IMR-90 (cell line): ENCODE measurements around the gene HMCN1. TPM values are rescaled to one million over a fixed set of nuclear protein-coding genes. Genes with fewer than 3 reads are reported as not detected.

Source experiments
- ATAC-seq: fragments of 200-7000 bp; cut with Tn5 transposase; 2 replicates; pipeline ENCODE4 v1.9.1; 2020; ENCODE audit warnings: low read depth, mild to moderate bottlenecking, moderate library complexity
- BruUV-seq: library from RNA; stranded (reverse); fragments of 400-500 nt; replicated peaks from 2 replicates; lab custom pipeline; 2021; lab: Mats Ljungman, UMichigan
- CTCF ChIA-PET: fragments of 300-600 bp; formaldehyde crosslinking; extraction: SDS; loops from one replicate; lab custom pipeline; 2021; ENCODE audit warnings: antibody characterized with exemption; lab: Yijun Ruan, JAX
- POLR2A ChIA-PET: fragments of 300-600 bp; sonication (Branson Sonifier 250); formaldehyde crosslinking; loops from one replicate; lab custom pipeline; 2022; ENCODE audit warnings: antibody characterized with exemption; ENCODE audit not compliant: unreplicated experiment; lab: Charles Lee
- DNase-seq: peaks from one replicate; pipeline ENCODE4 v3.0.0; 2013
- H2AFZ ChIP-seq: replicated peaks from 2 replicates; pipeline ENCODE3; 2013; ENCODE audit warnings: low read length, mild to moderate bottlenecking; ENCODE audit not compliant: poor library complexity
- H2AK5ac ChIP-seq: 2 replicates; pipeline ENCODE4 v1.6.1; 2013; ENCODE audit warnings: low read depth, low read length, inconsistent platforms
- H2AK9ac ChIP-seq: replicated peaks from 2 replicates; pipeline ENCODE3; 2013; ENCODE audit warnings: mild to moderate bottlenecking, low read depth, low read length, moderate library complexity; ENCODE audit not compliant: poor library complexity
- H2BK120ac ChIP-seq: 2 replicates; pipeline ENCODE4 v1.6.1; 2013; ENCODE audit warnings: low read depth, low read length, inconsistent platforms
- H2BK15ac ChIP-seq: 3 replicates; pipeline ENCODE4 v1.6.1; 2013; ENCODE audit warnings: low read depth, low read length, inconsistent platforms
- H2BK20ac ChIP-seq: 2 replicates; pipeline ENCODE4 v1.6.1; 2013; ENCODE audit warnings: low read depth, mild to moderate bottlenecking, inconsistent platforms, low read length, moderate library complexity
- H2BK5ac ChIP-seq: 2 replicates; pipeline ENCODE4 v1.6.1; 2013; ENCODE audit warnings: mild to moderate bottlenecking, low read depth, low read length, inconsistent platforms; ENCODE audit not compliant: poor library complexity, severe bottlenecking
- H3K14ac ChIP-seq: replicated peaks from 2 replicates; pipeline ENCODE4 v1.6.1; 2013; ENCODE audit warnings: low read depth, low read length, inconsistent platforms
- H3K18ac ChIP-seq: 2 replicates; pipeline ENCODE4 v1.6.1; 2013; ENCODE audit warnings: low read depth, low read length, control low read depth
- H3K23ac ChIP-seq: 2 replicates; pipeline ENCODE4 v1.6.1; 2013; ENCODE audit warnings: low read depth, low read length, inconsistent platforms
- H3K27ac ChIP-seq: 2 replicates; pipeline ENCODE4 v1.5.1; 2013; ENCODE audit warnings: mild to moderate bottlenecking, control low read depth, low read length; ENCODE audit not compliant: insufficient read depth
- H3K27me3 ChIP-seq: 2 replicates; pipeline ENCODE4 v1.6.1; 2013; ENCODE audit warnings: low read length; ENCODE audit not compliant: control insufficient read depth, insufficient read depth
- H3K36me3 ChIP-seq: 2 replicates; pipeline ENCODE4 v1.6.1; 2013; ENCODE audit warnings: low read length, mixed read lengths; ENCODE audit not compliant: control insufficient read depth, insufficient read depth
- H3K4ac ChIP-seq: 2 replicates; pipeline ENCODE4 v1.6.1; 2013; ENCODE audit warnings: low read depth, low read length, inconsistent platforms
- H3K4me1 ChIP-seq: 2 replicates; pipeline ENCODE4 v1.6.1; 2013; ENCODE audit warnings: low read length, mixed read lengths; ENCODE audit not compliant: control insufficient read depth, insufficient read depth
- H3K4me2 ChIP-seq: 2 replicates; pipeline ENCODE4 v1.6.1; 2013; ENCODE audit warnings: low read depth, mild to moderate bottlenecking, control low read depth, low read length, moderate library complexity
- H3K4me3 ChIP-seq: 2 replicates; pipeline ENCODE4 v1.5.1; 2013; ENCODE audit warnings: low read depth, mild to moderate bottlenecking, control low read depth, low read length, moderate library complexity; ENCODE audit not compliant: insufficient read depth
- H3K56ac ChIP-seq: 2 replicates; pipeline ENCODE4 v1.6.1; 2013; ENCODE audit warnings: low read length, inconsistent platforms; ENCODE audit not compliant: insufficient read depth; ENCODE audit errors: extremely low read depth
- H3K79me1 ChIP-seq, 2 experiments: 2 replicates each; pipeline ENCODE4 v1.6.1; 2013; ENCODE audit warnings: low read length in 2 of 2, inconsistent platforms in 1 of 2, low read depth in 1 of 2
- H3K9ac ChIP-seq: 2 replicates; pipeline ENCODE4 v1.6.1; 2013; ENCODE audit warnings: low read depth, low read length, control low read depth
- H3K9me1 ChIP-seq: 2 replicates; pipeline ENCODE4 v1.6.1; 2013; ENCODE audit warnings: low read length, inconsistent platforms; ENCODE audit not compliant: insufficient read depth
- H3K9me3 ChIP-seq: 2 replicates; pipeline ENCODE4 v1.6.1; 2013; ENCODE audit warnings: low read length; ENCODE audit not compliant: control insufficient read depth, insufficient read depth
- H4K20me1 ChIP-seq: 2 replicates; pipeline ENCODE4 v1.6.1; 2013; ENCODE audit warnings: low read length, inconsistent platforms; ENCODE audit not compliant: insufficient read depth
- H4K5ac ChIP-seq: 2 replicates; pipeline ENCODE4 v1.6.1; 2013; ENCODE audit warnings: mild to moderate bottlenecking, low read depth, low read length, control low read depth
- H4K8ac ChIP-seq, 2 experiments: 2 replicates each; pipeline ENCODE4 v1.6.1; 2013; ENCODE audit warnings: low read depth in 2 of 2, low read length in 2 of 2, control low read depth in 1 of 2, inconsistent platforms in 1 of 2
- H4K91ac ChIP-seq: 2 replicates; pipeline ENCODE4 v1.6.1; 2013; ENCODE audit warnings: low read depth, low read length, inconsistent platforms; ENCODE audit not compliant: insufficient read depth
- BHLHE40 ChIP-seq: fragments of 150-350 bp; IDR thresholded peaks from 2 replicates; pipeline ENCODE4 v1.6.1; 2016; ENCODE audit warnings: mild to moderate bottlenecking, low read depth, low read length
- CEBPB ChIP-seq: IDR thresholded peaks from 2 replicates; pipeline ENCODE4 v1.6.1; 2012; ENCODE audit warnings: low read depth, low read length, improper control_type of control experiment
- CHD1 ChIP-seq: IDR thresholded peaks from 2 replicates; pipeline ENCODE4 v1.6.1; 2012; ENCODE audit warnings: low read depth, low read length, improper control_type of control experiment
- CTCF ChIP-seq: conservative IDR thresholded peaks from 2 replicates; pipeline ENCODE4 v1.5.1; 2012; ENCODE audit warnings: mild to moderate bottlenecking, low read depth, low read length, improper control_type of control experiment
- FOS ChIP-seq: fragments of 150-350 bp; IDR thresholded peaks from 2 replicates; pipeline ENCODE4 v1.6.1; 2016; ENCODE audit warnings: low read depth, low read length
- MAFK ChIP-seq: IDR thresholded peaks from 2 replicates; pipeline ENCODE4 v1.6.1; 2012; ENCODE audit warnings: low read depth, low read length, improper control_type of control experiment
- MAZ ChIP-seq: IDR thresholded peaks from 2 replicates; pipeline ENCODE4 v1.6.1; 2012; ENCODE audit warnings: low read depth, mild to moderate bottlenecking, low read length, improper control_type of control experiment, moderate library complexity, borderline replicate concordance
- MXI1 ChIP-seq: IDR thresholded peaks from 2 replicates; pipeline ENCODE4 v1.6.1; 2012; ENCODE audit warnings: low read depth, mild to moderate bottlenecking, low read length, moderate library complexity, borderline replicate concordance
- NFE2L2 ChIP-seq: fragments of 150-350 bp; IDR thresholded peaks from 2 replicates; pipeline ENCODE4 v1.6.1; 2016; ENCODE audit warnings: low read depth, mild to moderate bottlenecking, low read length
- POLR2A ChIP-seq: IDR thresholded peaks from 2 replicates; pipeline ENCODE4 v1.6.1; 2012; ENCODE audit warnings: mild to moderate bottlenecking, low read depth, low read length
- RAD21 ChIP-seq: IDR thresholded peaks from 2 replicates; pipeline ENCODE4 v1.6.1; 2012; ENCODE audit warnings: low read length, improper control_type of control experiment
- RCOR1 ChIP-seq: IDR thresholded peaks from 2 replicates; pipeline ENCODE4 v1.6.1; 2012; ENCODE audit warnings: mild to moderate bottlenecking, low read length, improper control_type of control experiment; ENCODE audit not compliant: insufficient replicate concordance
- RFX5 ChIP-seq: IDR thresholded peaks from 2 replicates; pipeline ENCODE4 v1.8.0; 2012; ENCODE audit warnings: low read depth, mild to moderate bottlenecking, low read length, moderate library complexity
- SMC3 ChIP-seq: fragments of 150-350 bp; IDR thresholded peaks from 2 replicates; pipeline ENCODE4 v1.6.1; 2016; ENCODE audit warnings: low read depth, mild to moderate bottlenecking, antibody characterized with exemption, low read length, moderate library complexity
- USF2 ChIP-seq: fragments of 150-350 bp; IDR thresholded peaks from 2 replicates; pipeline ENCODE4 v1.6.1; 2017; ENCODE audit warnings: mild to moderate bottlenecking, antibody characterized with exemption, low read length, low read depth
- dilution Hi-C: fragments of 300-500 bp; cut with HindIII; formaldehyde crosslinking; loops from one replicate; pipeline ENCODE4 v1.14.3; 2018; ENCODE audit warnings: low sequenced_read_pairs; ENCODE audit not compliant: unreplicated experiment
- in situ Hi-C: fragments of 300-500 bp; cut with MboI; formaldehyde crosslinking; loops from 3 replicates; pipeline ENCODE4 v1.14.3; 2019; ENCODE audit warnings: low sequenced_read_pairs, inconsistent platforms, mixed read lengths
- intact Hi-C: fragments of 100-400 bp; cut with micrococcal nuclease; formaldehyde crosslinking; loops from 2 replicates; pipeline ENCODE4 v1.10.0; 2022
- polyA plus RNA-seq, 3 experiments: library from polyadenylated mRNA; depleted of rRNA; stranded (reverse); fragments of >200 nt; gene quantifications; 2 replicates each; pipeline ENCODE4 v1.2.3, GENCODE V29; 2012; ENCODE audit warnings: low replicate concordance in 1 of 3
- total RNA-seq: library from RNA; depleted of rRNA; stranded (reverse); fragments of >200 nt; gene quantifications from 2 replicates; pipeline ENCODE4 v1.2.3, GENCODE V29; 2012
- TF ChIP-seq, protein P1 (sequence below): fragments of 150-350 bp; IDR thresholded peaks from 2 replicates; pipeline ENCODE4 v1.6.1; 2016; ENCODE audit warnings: low read depth, mild to moderate bottlenecking, low read length, moderate library complexity, borderline replicate concordance

The HMCN1 gene
- total and polyA plus RNA-seq, 2 of the 4 experiments (the other 2 are of a cell fraction) = 6.1 to 11.7 TPM

GRCh38 chr1:185819798-185820197, 85.6 kb downstream of the HMCN1 start:
- ATAC-seq (no peak), DNase-seq (no peak)
- ChIA-PET POLR2A (no interaction called here), CTCF (no interaction called here)
- no peak overlapping the region for H3K14ac ChIP-seq
- H3K23ac ChIP-seq = no peak overlapping the region
- dilution Hi-C loops = no loop called here
- H2AK9ac ChIP-seq = no peak overlapping the region
- H2AFZ ChIP-seq = no peak overlapping the region
- H3K56ac ChIP-seq = no peak overlapping the region
- H3K4me3 ChIP-seq = no peak overlapping the region
- no peak overlapping the region for H3K9ac ChIP-seq
- no peak overlapping the region for H4K8ac ChIP-seq
- no peak overlapping the region for H2BK120ac ChIP-seq
- no peaks in the 10 kb centered on the region for H3K9me3 ChIP-seq
- BruUV-seq = no TSS peak
- no peak overlapping the region for H2BK15ac ChIP-seq
- H3K9me1 ChIP-seq = peaks cover 3% of the 10 kb centered on the region; the same call in 1 of the 2 replicates
- no peaks in the 10 kb centered on the region for H4K20me1 ChIP-seq
- H3K27ac ChIP-seq = no peak overlapping the region
- in situ Hi-C loops = no loop called here
- H3K4ac ChIP-seq = no peak overlapping the region
- peaks cover 1% of the 10 kb centered on the region; the same call in 1 of the 2 replicates for H3K4me1 ChIP-seq
- intact Hi-C loops = loop anchor here (10.0 kb wide), 1 partner anchor 145 kb away; no protein-coding TSS in a partner anchor
- no peaks in the 10 kb centered on the region for H3K79me1 ChIP-seq
- H3K27me3 ChIP-seq = no peaks in the 10 kb centered on the region
- no peak overlapping the region for H2BK20ac ChIP-seq
- no peaks in the 10 kb centered on the region for H3K36me3 ChIP-seq
- H3K18ac ChIP-seq = no peak overlapping the region
- no peak overlapping the region for H3K4me2 ChIP-seq
- no peak overlapping the region for H2AK5ac ChIP-seq
- no peak for TF ChIP-seq RAD21
- TF ChIP-seq RCOR1 = no peak
- no peak for TF ChIP-seq SMC3
- no peak for TF ChIP-seq CEBPB
- TF ChIP-seq NFE2L2 = no peak
- no peak for TF ChIP-seq MXI1
- no peak for TF ChIP-seq MAZ
- TF ChIP-seq USF2 = no peak
- TF ChIP-seq FOS = no peak
- TF ChIP-seq RFX5 = no peak
- TF ChIP-seq MAFK = no peak
- TF ChIP-seq POLR2A = no peak
- TF ChIP-seq BHLHE40 = no peak
- TF ChIP-seq CTCF = no peak
- TF ChIP-seq, protein P1, sequence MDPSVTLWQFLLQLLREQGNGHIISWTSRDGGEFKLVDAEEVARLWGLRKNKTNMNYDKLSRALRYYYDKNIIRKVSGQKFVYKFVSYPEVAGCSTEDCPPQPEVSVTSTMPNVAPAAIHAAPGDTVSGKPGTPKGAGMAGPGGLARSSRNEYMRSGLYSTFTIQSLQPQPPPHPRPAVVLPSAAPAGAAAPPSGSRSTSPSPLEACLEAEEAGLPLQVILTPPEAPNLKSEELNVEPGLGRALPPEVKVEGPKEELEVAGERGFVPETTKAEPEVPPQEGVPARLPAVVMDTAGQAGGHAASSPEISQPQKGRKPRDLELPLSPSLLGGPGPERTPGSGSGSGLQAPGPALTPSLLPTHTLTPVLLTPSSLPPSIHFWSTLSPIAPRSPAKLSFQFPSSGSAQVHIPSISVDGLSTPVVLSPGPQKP = no peak
- TF ChIP-seq CHD1 = no peak
- H4K91ac ChIP-seq = no peak overlapping the region
- H4K5ac ChIP-seq = no peak overlapping the region
- no peak overlapping the region for H2BK5ac ChIP-seq
